Measurements from ENCODE around the gene TTC21B.
"Not testable (repeated sequence)": the region's sequence is repeated elsewhere in the genome, so short reads cannot be mapped to it uniquely, and the experiment has no call there.

Gene TTC21B

DNA sequence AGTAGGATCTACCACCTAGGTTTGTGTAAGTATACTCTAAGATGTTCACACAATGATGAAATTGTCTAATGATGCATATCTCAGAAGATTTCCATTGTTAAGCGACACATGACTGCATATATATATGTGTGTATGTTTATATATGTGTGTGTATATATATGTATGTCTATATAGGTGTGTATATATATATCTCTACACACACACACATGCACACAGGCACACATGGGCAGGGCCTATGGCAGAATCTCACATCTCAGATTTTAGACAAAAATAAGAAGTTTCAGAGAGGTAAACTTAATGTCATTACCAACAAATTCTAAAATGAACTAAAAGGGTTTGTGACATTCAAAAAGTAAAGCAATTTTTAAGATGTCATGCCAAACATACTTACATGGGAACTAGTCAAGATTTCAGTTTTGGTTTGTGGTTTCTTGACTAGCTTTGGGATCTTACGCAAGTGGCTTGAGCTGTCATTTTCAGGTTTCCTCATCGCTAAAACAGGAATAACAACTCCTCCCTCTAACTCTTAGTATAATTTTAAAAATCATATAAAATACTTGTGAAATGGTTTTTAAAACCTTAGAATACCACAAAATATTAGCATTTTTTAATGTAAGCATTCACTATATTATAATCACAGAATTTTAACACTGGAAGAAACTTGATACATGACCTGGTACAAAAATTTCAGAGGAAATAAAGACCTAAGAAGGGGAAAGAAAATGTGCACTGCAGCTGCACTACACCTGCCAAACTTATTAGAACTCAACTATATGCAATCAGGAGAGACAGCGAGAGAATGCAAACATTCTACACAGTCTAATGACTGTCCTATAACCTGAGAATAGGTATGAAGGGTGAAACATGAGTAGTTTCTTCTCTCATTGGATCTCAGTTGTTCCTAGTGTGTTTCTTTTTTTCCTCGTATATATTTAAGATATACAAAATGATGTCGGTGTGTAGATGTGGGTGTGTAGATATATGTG is 75.7 kb downstream of the TTC21B start:
- no peak for DNase-seq

DNA sequence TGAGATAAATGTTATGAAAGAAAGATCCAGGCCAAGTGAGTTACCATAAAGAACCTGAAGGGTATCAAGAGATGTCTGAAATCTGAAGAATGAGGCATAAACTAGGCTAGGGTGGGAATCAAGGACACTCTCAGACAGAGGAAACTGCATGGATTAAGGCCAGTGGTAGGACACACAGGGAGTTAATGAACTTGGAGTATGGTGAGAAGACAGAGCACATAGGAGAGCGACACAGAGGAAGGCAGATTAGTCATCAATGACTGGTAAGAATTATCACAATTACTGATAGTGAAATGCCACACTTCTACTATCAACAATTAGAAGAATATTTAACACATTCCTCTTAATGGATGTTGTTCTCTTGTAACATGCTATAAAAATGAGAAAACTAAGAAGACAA is 76.9 kb downstream of the TTC21B start:
- no peak for DNase-seq

DNA sequence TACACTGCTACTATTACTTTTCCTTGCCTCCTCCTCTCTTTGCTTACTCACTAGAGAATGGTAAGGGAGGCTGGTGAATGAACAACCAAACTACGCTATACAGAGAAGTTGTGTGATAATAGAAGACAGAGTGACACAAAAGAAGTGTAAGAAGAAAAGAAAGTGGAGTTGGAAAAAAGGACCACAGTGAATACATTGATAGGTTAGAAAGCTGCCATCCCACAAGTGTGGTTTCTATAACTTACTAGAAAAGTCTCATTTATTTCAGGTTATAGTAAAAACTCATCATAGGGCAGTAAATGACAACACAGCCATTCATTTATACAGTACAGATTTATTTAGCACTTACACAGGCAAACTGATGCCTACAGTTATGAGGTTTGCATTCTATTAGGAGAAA is 77.3 kb downstream of the TTC21B start:
- DNase-seq, result no peak

DNA sequence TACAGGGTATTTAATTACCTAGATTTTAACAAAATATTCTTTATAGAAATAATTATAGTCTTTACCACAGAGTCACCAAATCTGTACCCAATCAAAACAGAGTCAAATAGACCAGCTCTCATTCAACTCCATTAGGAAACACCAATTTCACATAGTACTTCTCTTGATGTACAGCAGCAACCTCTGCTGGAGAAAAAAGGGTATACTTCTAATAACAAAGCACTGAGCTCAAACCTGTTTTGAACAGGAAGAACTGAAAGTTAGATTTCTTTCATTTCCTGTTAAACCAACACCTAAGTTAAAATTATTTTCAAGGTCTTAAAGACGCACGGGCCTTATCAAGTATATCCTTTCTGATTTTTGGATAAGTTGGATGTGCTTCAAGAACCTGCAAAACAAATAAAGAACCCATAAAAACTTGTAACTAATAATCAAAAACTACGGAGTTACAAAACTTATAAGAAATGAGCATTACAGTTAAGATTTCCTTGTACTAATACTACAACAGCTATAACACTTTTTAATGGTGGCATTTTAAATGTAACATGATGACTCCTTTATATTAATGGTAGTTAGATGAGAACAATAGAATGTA is 79.0 kb downstream of the TTC21B start:
- no peak for DNase-seq

DNA sequence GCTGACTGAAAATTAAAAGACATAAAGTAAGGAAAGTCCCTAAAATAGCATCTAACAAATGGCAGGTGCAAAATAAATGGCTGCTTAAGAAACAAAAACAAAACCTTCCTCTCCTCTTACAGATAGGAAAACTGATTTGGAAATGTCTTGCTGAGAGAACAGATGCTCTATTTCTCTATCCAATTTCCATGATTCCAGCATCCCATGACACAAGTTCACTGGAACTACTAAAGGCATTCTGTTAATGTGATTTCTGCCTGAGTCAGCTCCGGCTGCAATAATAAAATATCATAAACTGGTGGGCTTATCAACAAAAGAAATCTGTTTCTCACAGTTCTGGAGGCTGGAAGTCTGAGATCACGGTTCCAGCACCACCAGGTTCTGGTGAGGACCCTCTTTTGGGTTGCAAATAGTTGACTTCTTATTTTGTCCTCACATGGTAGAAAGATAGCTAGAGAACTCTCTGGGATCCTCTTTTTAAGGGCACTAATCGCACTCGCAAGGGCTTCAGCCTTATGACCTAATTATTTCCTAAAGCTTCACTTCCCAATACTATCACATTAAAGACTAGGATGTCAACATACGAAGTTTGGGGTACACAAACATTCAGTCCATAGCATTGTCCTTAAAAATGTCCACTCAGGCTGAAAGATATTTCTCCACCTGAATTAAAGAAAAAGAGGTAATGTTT is 81.3 kb downstream of the TTC21B start:
- no peak for DNase-seq

DNA sequence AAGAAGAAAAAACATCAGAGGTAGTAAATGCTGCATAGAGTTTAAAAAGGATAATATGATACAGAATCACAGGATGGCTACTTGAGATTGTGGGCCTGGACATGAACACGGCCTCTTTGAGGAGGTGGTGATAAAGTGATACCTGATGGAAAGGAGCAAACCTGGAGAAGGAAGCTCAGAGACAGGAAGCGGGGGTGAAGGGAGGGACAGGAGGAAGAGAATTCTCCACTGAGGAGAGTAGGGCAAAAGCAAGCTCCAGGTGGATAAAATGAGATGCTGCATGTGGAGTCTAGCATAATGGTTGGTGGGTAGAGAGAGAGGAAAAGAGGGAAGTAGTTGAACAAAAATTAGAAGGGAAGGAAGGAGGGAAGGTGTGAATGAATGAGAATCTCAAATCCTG is 82.6 kb downstream of the TTC21B start:
- DNase-seq, result no peak

DNA sequence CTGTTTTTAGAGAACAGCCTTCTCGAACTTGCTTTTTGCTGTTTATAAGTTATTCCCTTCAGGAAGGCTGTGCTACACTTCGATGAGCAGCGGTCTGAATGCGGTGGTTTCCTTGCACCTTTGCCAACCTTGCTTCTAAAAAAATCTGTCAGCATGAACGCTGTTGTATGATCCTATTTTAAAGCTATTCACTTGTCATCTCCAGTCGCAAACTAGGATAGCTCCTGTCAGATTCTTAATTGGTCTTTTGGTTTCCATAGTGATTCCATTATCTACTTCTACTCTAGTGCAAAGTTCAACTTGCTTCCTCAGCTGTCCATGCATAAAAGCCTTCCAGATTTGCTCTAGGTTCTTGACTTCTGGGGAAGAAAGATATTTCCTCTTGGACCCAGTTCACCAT is 83.2 kb downstream of the TTC21B start:
- no peak for DNase-seq

DNA sequence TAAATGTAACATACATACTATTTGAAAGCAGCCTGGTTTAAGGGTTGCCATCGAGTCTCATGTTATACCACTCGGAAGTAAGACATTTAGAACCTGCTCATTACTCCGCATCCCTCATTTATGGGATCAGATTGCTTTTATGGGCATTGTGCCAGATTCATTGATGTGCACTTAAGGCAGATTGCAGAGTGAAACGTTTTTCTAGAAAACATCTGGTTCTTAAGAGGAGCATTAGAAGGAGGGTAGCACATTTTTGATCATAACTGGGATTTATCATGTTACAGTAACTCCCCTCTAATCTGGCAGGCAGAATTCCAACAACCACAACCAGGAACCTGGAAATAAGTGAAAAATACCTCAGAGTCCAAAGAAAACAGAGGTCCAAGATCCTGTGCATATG is 85.4 kb downstream of the TTC21B start:
- DNase-seq, result no peak

DNA sequence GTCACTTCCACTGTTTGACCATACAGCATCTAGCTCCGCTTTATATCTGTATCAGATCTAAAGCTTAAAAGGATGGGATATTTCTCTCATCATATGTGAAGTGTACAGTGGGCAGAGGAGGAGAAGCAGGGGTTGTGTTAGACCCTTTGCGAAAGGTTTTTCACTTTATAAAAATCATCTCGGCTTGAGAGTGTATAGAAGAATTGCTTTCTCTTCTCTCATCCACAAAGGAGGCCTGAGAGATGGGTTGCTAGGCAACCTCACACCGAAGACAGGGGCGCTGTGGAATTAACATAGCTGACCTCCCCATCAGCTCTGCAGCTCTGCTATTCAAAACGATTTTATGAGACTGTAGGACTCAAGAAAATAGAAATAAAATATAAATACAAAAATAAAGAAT is 89.3 kb downstream of the TTC21B start:
- no peak for DNase-seq

DNA sequence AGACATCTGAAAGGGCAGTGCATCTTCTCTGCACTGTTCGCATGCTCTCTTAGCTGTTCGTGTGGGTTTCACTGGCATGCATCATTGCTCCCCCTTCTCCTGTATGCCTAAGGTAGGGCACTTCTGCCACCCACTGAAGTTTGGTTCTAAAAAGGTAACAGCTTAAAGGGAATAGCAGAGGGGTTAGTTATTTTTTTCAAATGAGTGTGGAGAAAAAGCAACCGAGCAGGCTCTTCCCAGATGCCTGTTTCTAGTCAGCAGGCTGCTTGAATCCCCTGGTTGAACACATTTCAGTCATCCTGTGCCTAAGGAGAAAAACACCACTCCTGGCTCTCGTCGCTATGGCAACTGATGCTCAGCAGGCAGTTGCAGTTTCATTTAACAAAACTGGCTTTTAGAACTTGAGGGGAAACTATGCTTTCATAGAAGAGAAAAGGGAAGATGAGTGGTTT is 89.7 kb downstream of the TTC21B start:
- DNase-seq, result no peak

DNA sequence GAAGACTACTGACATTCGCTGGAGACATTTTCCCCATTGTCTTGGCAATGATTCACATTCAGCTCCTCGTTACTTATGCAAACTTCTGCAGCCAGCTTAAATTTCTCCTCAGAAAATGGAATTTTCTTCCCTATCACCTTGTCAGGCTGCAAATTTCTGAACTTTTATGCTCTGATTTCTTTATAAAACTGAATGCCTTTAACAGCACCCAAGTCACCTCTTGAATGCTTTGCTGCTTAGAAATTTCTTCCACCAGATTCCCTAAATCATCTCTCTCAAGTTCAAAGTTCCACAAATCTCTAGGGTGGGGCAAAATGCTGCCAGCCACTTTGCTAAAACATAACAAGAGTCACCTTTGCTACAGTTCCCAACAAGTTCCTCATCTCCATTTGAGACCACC is 92.5 kb downstream of the TTC21B start:
- not testable (repeated sequence) for DNase-seq

DNA sequence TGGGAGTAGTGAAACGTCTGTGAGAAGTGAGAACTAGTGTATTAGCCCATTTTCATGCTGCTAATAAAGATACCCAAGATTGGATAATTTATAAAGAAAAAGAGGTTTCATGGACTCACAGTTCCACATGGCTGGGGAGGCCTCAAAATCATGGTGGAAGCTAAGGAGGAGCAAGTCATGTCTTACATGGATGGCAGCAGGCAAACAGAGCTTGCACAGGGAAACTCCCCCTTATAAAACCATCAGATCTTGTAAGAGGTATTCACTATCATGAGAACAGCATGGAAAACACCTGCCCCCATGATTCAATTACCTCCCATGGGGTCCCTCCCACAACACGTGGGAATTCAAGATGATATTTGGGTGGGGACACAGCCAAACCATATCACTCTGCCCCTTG is 93.9 kb downstream of the TTC21B start:
- DNase-seq, result not testable (repeated sequence)

DNA sequence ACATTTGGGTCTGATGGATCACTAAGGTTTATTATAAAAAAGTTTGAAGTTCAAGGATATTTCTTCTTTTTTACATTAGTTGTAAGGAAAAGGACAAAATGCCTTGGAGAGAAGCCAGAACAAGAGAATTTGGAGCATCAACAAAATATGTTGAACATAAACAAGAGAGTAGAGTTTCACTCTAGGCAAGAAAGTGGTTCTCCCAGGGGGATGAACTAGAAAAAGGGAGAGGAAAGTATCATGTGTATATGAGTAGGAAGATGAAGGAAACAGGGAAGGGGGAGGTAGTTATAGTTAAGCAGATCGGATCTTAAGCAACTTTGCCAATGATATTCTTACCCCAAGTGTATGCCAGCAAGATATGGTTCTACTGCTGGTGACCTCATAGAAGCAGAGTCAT is 95.7 kb downstream of the TTC21B start:
- DNase-seq, result no peak

DNA sequence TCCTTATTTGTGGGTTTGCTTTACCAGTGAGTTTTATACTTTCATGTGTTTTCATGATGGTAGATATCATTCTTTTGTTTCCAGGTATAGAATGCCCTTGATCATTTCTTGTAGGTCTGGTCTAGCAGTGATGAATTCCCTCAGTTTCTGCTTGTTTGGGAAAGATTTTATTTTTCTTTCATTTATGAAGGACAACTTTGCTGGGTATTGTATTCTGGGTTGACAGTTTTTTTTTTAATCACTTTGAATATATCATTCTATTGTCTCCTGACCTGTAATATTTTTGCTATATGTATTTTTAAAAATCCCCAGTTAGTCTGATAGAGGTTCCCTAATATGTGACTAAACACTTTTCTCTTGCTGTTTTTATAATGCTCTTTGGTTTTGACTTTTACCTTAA is 101.2 kb downstream of the TTC21B start:
- DNase-seq, result no peak

DNA sequence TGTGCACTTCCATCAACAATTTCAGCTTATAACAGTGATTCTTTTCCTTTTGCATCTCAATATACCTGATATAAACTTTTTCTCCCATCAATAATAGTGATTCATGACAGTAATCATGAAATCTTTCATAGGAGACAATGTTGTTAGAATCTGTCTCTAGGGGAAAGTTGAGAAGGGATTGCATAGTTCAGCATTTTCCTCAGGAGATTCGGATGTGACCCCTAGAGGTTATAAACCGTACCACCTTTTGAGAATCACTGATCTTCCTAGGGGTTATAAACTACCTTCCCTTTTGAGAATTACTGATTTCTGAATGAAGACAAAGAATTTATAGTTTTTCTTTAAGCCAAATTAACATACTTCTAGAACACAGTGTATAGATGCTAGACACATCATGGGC is 106.6 kb downstream of the TTC21B start:
- no peak for DNase-seq

DNA sequence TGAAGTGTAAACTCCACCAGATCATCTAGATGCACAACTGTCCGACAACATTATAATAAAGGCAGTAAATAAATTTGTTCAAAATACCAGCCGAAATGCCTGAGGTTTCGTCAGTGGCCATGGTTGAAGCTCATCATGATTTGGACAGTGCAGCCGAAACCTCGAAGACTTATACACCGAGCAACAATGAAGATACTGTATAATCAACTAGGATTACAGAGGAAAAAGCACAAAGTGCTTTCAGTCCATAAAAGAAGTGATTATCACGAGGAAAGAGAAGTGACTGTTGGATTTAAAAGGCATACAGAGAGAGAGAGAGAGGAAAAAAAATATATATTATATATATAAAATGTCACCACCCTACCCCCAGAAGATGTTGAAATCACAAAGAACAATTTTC is 107.5 kb downstream of the TTC21B start:
- no peak for DNase-seq

DNA sequence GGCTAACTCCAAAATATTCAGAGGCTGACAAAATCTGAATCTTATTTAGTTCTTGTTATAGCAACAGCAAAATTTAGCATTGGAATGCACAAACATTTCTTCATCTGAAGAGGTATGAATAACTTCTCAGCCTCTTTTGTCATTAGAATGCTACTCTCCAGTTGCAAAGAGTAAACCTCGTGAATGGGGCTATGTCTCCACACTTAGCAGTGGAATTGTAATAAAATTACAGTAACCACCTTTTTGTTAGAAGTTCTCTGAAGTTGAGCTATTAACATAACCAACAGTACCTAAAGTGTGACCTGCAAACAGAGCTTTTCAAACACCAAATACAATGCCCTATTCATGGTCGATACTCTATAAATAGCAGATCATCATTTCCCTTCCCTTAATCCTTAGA is 109.4 kb downstream of the TTC21B start:
- no peak for DNase-seq

DNA sequence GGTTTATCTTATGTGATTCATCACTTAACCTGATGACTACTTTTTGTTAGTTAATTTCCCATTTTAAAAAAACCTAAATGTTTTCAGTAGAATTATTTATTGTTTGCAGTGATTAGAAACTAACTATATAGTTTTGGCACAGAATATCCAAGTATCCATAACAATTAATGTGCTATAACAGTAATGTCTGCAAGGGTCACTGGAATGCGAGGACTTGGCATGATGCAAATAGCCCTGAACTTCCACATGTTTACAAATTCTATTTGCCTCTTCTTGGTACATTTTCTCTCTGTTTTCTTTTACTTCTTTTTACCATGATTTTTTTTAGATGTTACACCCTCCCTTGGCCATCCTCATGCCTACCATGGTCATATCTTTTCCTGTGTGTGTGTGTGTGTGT is 110.2 kb downstream of the TTC21B start:
- DNase-seq, result no peak

DNA sequence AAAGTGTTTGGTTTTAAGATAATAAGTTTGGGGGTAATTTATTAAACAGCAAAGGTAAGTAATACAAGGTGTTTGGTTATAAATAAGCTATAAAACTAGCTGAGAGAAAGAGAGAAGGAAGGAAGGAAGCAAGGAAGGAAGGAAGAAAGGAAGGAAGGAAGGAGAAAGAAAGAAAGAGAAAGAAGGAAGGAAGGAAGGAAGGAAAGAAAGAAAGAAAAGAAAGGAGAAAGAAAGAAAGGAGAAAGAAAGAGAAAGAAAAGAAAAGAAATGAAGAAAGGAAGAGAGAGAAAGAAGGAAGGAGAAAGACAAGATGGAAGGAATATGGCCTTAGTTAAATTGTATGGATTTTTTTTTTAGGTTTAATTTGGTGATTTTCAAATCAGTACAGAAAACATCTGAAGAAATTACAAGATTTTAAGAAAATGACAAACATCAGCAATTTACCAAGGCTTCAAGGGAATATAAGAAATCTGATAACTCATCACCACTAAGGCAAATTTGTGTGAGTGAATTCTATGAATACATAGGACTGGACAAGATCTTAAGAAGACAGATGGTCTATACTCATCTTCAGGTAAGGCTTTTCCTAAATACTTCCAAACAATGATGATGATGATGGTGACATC is 113.1 kb downstream of the TTC21B start:
- DNase-seq, result no peak

DNA sequence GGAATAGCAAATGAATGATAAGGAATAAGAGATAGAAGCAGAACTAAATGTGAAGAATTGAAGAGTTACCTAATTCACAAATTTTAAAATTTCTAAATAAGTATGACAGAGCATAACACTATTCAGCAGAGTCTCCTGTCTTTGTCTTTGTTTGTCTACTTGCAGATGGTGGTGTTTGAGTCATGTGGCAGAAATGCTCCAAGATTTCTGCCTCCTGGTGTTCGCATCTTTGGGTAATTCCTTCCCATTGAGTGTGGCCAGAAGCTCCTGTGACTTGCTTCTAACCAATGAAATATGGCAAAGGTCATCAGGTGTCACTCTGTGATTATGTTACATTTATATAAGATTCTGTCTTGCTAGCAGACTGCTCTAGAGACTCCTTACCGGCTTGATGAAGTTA is 114.0 kb downstream of the TTC21B start:
- no peak for DNase-seq

DNA sequence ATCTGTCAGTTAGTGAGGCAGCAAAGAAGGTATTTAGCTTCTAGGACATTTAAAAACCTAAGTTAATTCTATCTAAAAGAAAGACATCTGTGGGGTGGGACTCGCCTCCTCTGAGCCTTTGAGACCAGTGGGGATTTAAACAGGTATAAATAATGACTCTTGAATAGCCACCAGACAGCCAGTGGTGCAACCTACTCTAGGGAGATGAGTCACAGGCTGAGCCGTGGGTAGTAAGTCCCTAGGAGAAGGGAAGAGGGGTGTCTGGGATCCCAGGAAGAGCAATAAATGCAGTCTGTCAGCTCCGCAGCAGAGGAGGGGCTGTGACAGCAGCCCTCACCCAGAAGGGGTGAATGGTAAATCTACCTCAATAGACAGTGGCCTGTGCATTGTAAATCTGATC is 116.5 kb downstream of the TTC21B start:
- no peak for DNase-seq

DNA sequence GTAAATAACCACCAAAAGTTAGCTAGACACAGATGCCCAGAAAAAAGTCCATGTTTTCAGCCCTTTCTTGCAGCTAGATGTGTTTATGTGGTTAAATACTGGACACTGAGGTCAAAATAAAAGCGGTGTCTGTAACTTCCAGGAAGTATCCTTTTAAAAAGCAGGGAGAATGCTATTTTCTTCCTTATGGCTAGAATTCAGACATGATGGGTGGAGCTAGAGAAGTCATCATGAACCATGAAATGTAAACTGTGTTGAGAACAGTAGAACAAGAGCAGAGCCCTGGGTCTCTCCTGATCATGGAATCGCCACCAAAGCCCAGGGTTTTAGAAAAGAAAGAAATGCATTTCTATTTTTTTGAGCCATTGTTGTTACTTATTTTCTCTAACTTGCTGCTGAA is 118.2 kb downstream of the TTC21B start:
- no peak for DNase-seq

DNA sequence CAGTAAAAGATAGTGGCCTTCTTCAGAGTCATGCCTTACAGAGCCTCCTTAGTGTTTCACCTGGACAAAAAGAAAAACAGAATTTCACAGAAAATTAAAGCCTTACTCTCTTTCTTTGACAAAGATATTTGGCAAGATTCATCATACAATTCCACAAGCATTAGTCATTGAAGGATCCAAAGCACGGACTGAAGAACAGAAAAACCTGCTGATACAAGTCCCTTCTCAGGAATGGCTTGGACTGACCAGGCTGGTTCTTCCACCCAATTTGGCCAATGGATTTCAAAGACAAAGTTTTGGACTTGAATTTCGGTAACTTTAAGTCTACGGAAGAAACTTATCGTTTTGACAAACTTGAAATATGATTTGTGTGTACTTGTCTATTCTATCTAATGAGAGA is 120.4 kb downstream of the TTC21B start:
- DNase-seq, result no peak

DNA sequence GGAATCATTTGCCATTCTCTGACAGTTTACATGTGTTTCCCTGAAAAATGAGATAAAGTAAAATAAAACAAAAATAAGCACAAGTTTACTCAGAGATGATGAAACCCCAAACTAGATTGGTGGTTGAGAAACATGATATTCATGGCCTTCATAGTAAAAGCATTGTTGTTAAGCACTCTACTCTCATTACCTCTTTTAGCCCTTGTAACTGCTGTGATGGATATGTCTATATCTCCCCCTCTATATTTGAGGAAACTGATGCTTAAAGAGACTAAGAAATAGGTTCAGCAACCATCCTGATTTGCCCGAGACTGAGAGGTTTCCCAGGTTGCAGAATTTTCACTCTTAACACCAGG is 125.7 kb downstream of the TTC21B start:
- DNase-seq, result no peak
